Activated CD8-positive, alpha-beta memory T cell treated with anti-CD3 and anti-CD28 coated beads for 36 hours (primary cell): ENCODE data around the gene TTC32. TPM values are rescaled to one million over a fixed set of nuclear protein-coding genes. Genes with fewer than 3 reads are reported as not detected.
"Not testable (repeated sequence)": the region's sequence is repeated elsewhere in the genome, so short reads cannot be mapped to it uniquely, and the experiment has no call there.

Experiments used
- CTCF ChIA-PET: fragments of 350-600 bp; sonication (Branson Sonifier 250); formaldehyde crosslinking; loops from one replicate; lab custom pipeline; 2021; ENCODE audit warnings: antibody characterized with exemption; lab: Charles Lee
- POLR2A ChIA-PET: fragments of 350-600 bp; sonication (Branson Sonifier 250); formaldehyde crosslinking; loops from one replicate; lab custom pipeline; 2021; ENCODE audit warnings: antibody characterized with exemption; lab: Charles Lee
- total RNA-seq, 2 experiments: library from RNA; stranded (reverse); gene quantifications; one replicate each; pipeline ENCODE4 v1.2.3, GENCODE V29; 2021

The TTC32 gene
- total RNA-seq, 2 experiments from 2014 or later, result 11.8 to 12.0 TPM

- ChIA-PET POLR2A (interaction anchor here (0.9 to 1.0 kb wide), 2 partner anchors 89 to 554 kb away, joined by 3 to 5 read pairs; partner anchors contain the start of gene WDR35), CTCF (interaction anchor here (0.9 kb wide), 1 partner anchor 141 kb away, joined by 3 read pairs; no protein-coding TSS in a partner anchor)
Observed at GRCh38 chr2:19900931-19901441, 797 bp downstream of the TTC32 start.

- POLR2A ChIA-PET, result interaction anchor here (0.7 to 0.9 kb wide), 2 partner anchors 48 to 90 kb away, joined by 3 to 5 read pairs; partner anchors contain the start of gene WDR35
- CTCF ChIA-PET, result interaction anchor here (0.9 kb wide), 1 partner anchor 142 kb away, joined by 3 read pairs; no protein-coding TSS in a partner anchor
Observed at GRCh38 chr2:19899985-19900930, 1.5 kb downstream of the TTC32 start.

- CTCF ChIA-PET, result no interaction called here
Observed at GRCh38 chr2:19898592-19899329, 3.0 kb downstream of the TTC32 start.

GRCh38 chr2:19897623-19898245 lies 4.0 kb downstream of the TTC32 start:
- ChIA-PET CTCF (interaction anchor here (1.4 kb wide), 1 partner anchor 35 kb away, joined by 4 read pairs; no protein-coding TSS in a partner anchor), POLR2A (no interaction called here)

More at GRCh38 chr2:19898592-19899329, 3.0 kb downstream of the TTC32 start:
- POLR2A ChIA-PET, result no interaction called here

- POLR2A ChIA-PET, result no interaction called here
- CTCF ChIA-PET, result no interaction called here
Observed at GRCh38 chr2:19895535-19895934, 6.2 kb downstream of the TTC32 start.

- ChIA-PET CTCF (no interaction called here), POLR2A (no interaction called here)
Observed at GRCh38 chr2:19894134-19894792, 7.5 kb downstream of the TTC32 start.

- ChIA-PET POLR2A (no interaction called here), CTCF (no interaction called here)
Observed at GRCh38 chr2:19893520-19894133, 8.2 kb downstream of the TTC32 start.

GRCh38 chr2:19891971-19892370 lies 9.8 kb downstream of the TTC32 start:
- CTCF ChIA-PET, POLR2A ChIA-PET: not testable (repeated sequence)

- ChIA-PET CTCF (no interaction called here), POLR2A (no interaction called here)
Observed at GRCh38 chr2:19890104-19890503, 11.7 kb downstream of the TTC32 start.

- CTCF ChIA-PET, result no interaction called here
- POLR2A ChIA-PET, result no interaction called here
Observed at GRCh38 chr2:19888831-19889230, 13.0 kb downstream of the TTC32 start.

- ChIA-PET POLR2A (no interaction called here), CTCF (no interaction called here)
Observed at GRCh38 chr2:19887510-19887909, 14.3 kb downstream of the TTC32 start.

GRCh38 chr2:19886261-19886660 lies 15.5 kb downstream of the TTC32 start:
- ChIA-PET POLR2A (no interaction called here), CTCF (no interaction called here)

GRCh38 chr2:19885791-19886190 lies 16.0 kb downstream of the TTC32 start:
- POLR2A ChIA-PET, result no interaction called here
- CTCF ChIA-PET, result no interaction called here

- ChIA-PET POLR2A (no interaction called here), CTCF (no interaction called here)
Observed at GRCh38 chr2:19883971-19884720, 17.6 kb downstream of the TTC32 start.

GRCh38 chr2:19883486-19883885 lies 18.3 kb downstream of the TTC32 start:
- CTCF ChIA-PET, result no interaction called here
- POLR2A ChIA-PET, result no interaction called here

GRCh38 chr2:19882286-19882685 lies 19.5 kb downstream of the TTC32 start:
- POLR2A ChIA-PET, result no interaction called here
- CTCF ChIA-PET, result no interaction called here

GRCh38 chr2:19881908-19882265 lies 19.9 kb downstream of the TTC32 start:
- ChIA-PET CTCF (no interaction called here), POLR2A (no interaction called here)
